Heart left ventricle (tissue), 16 donors: ENCODE measurements around the gene TTBK2. TPM values are rescaled to one million over a fixed set of nuclear protein-coding genes. Genes with fewer than 3 reads are reported as not detected.

Experiments
- ATAC-seq, 4 donors: fragments of 200-7000 bp; cut with Tn5 transposase; one replicate each; pipeline ENCODE4 v1.9.1; 2020 to 2022; ENCODE audit warnings: moderate library complexity in 4 of 4, mild to moderate bottlenecking in 3 of 4, moderate number of reproducible peaks in 1 of 4
- DNase-seq, 5 donors: peaks; one replicate each; pipeline ENCODE4 v3.0.0-alpha.2; 2020
- H3K27ac ChIP-seq, 12 donors: fragments of 200-600 bp; sonication (generic) in 4 of 12; one replicate each; pipeline versions ENCODE4 v1.5.0 to v1.8.0; 2016 to 2022; ENCODE audit warnings: mild to moderate bottlenecking in 2 of 12
- H3K27me3 ChIP-seq, 9 donors: fragments of 200-600 bp; sonication (generic) in 2 of 9; one replicate each; pipeline versions ENCODE4 v1.5.1 to v1.8.0; 2016 to 2022; ENCODE audit warnings: mild to moderate bottlenecking in 3 of 9
- H3K36me3 ChIP-seq, 9 donors: fragments of 200-600 bp; sonication (generic) in 2 of 9; one replicate each; pipeline versions ENCODE4 v1.5.0 to v1.8.0; 2018 to 2022; ENCODE audit warnings: mild to moderate bottlenecking in 2 of 9
- H3K4me1 ChIP-seq, 12 donors: fragments of 200-600 bp; sonication (generic) in 4 of 12; one replicate each; pipeline versions ENCODE4 v1.5.0 to v1.8.0; 2016 to 2022; ENCODE audit warnings: mild to moderate bottlenecking in 3 of 12
- H3K4me3 ChIP-seq, 12 donors: fragments of 200-600 bp; sonication (generic) in 4 of 12; one replicate each; pipeline versions ENCODE4 v1.5.0 to v1.8.0; 2017 to 2022; ENCODE audit warnings: mild to moderate bottlenecking in 9 of 12, moderate library complexity in 4 of 12
- H3K9me3 ChIP-seq, 12 donors: fragments of 200-600 bp; sonication (generic) in 4 of 12; one replicate each; pipeline versions ENCODE4 v1.5.0 to v1.8.0; 2016 to 2022; ENCODE audit warnings: mild to moderate bottlenecking in 1 of 12
- POLR2A ChIP-seq, 2 donors: fragments of 450-650 bp; IDR thresholded peaks; one replicate each; pipeline ENCODE4 v1.6.1; 2017; ENCODE audit warnings: antibody characterized with exemption in 2 of 2, mild to moderate bottlenecking in 2 of 2, moderate library complexity in 2 of 2
- WGBS, 4 donors: extraction: QIAGEN DNeasy Blood & Tissue Kit in 2 of 4; methylation state at CpG; one replicate each; pipeline versions ENCODE4 v1.1.5 to v1.1.7; 2013 to 2018; 5-methylcytosine and 5-hydroxymethylcytosine counted together
- intact Hi-C, 10 donors: fragments of 100-400 bp; cut with DNase I; formaldehyde crosslinking; loops; one replicate each; pipeline versions ENCODE4 v1.11.1 to v1.14.2; 2022
- polyA plus RNA-seq, 2 donors: library from polyadenylated mRNA; stranded (reverse); fragments of 200-250 nt; gene quantifications; one replicate each; pipeline ENCODE4 v1.2.3, GENCODE V29; 2013
- total RNA-seq, 9 donors: library from RNA; depleted of rRNA in 2 of 9; stranded (reverse); fragments of >200 nt in 2 of 9; fragmentation: NEBNext Ultra II Directional in 3 of 9; extraction: Animal tissue kit (Norgen Biotek cat#: 25700) in 3 of 9; gene quantifications; one replicate each; pipeline versions ENCODE4 v1.1.0 to v1.2.4, GENCODE V29; 2016 to 2023
- TF ChIP-seq, protein P1 (sequence below), 12 donors: fragments of 200-600 bp; sonication (generic) in 4 of 12; IDR thresholded peaks; one replicate each; pipeline versions ENCODE4 v1.5.0 to v1.8.0; 2018 to 2022; ENCODE audit warnings: antibody characterized with exemption in 12 of 12, mild to moderate bottlenecking in 5 of 12
- donor health status: ischemic (EF 13 %, LVEDD 7.1; RV severe dilation, severe dysfunction).
- donor health status: healthy with polysubstance abuse.
- donor health status: DM: no; HTN: yes; CAD: no.
- donor health status: DM: no; HTN: no; CAD: no.
- donor health status: ischemic (EF 25% LVEDD 6.9; RV normal size, moderate dysfunction).
- donor health status: ischemic (EF 25% LVEDD 5.7; RV mildly dilated, moderate dysfunction).
- donor health status: healthy.
- donor health status: DM: yes; HTN: yes; CAD: no.
- donor health status: ischemic (EF 35%, LVEDD 5.7; RV mildly dilated, moderate dysfunction).
- donor health status: nonischemic (EF 11% LVEDD 7.7; RV severe dilation, severe dysfunction).
- donor health status: DM: yes; HTN: yes; CAD: no.
- donor health status: PGD.
- donor health status: ischemic (EF 29% LVEDD 5.4; RV normal size, mild dysfunction).
- donor health status: nonischemic (EF 23%, LVEDD 6.1; RV moderate dilation, normal function).

The TTBK2 gene
- total and polyA plus RNA-seq, 11 donors: 4.9 to 27.9 (median 19.1) TPM

DNA sequence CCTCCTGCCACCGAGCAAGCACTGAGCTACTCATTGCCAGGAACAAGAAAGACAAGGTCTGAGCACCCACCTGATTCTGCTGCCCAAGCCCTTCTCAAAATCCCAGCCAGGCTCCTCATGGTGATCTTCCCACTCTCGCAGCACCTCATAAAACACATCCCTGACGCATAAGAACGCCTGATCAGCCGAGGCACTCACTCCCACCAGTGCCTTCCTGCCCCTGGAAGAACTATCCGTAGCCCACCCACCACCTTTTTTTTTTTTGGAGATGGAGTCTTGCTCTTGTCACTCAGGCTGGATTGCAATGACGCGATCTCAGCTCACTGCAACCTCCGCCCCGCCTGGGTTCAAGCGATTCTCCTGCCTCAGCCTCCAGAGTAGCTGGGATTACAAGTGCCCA is 187.6 kb downstream of the TTBK2 start:
- Histone ChIP-seq H3K36me3 (peaks cover 0 to 76% (median 70%) of the 10 kb centered on the region in 9 donors), H3K27me3 (no peaks in the 10 kb centered on the region), H3K4me1 (peaks cover 7 to 22% (median 15%) of the 10 kb centered on the region in 12 donors), H3K4me3 (no peak overlapping the region), H3K27ac (no peak overlapping the region), H3K9me3 (no peaks in the 10 kb centered on the region)
- ATAC-seq (no peak), DNase-seq (no peak)
- WGBS, 4 donors: 91 to 95% (median 94%) methylated on average over 11 of the region's 11 CpGs
- TF ChIP-seq, protein P1, sequence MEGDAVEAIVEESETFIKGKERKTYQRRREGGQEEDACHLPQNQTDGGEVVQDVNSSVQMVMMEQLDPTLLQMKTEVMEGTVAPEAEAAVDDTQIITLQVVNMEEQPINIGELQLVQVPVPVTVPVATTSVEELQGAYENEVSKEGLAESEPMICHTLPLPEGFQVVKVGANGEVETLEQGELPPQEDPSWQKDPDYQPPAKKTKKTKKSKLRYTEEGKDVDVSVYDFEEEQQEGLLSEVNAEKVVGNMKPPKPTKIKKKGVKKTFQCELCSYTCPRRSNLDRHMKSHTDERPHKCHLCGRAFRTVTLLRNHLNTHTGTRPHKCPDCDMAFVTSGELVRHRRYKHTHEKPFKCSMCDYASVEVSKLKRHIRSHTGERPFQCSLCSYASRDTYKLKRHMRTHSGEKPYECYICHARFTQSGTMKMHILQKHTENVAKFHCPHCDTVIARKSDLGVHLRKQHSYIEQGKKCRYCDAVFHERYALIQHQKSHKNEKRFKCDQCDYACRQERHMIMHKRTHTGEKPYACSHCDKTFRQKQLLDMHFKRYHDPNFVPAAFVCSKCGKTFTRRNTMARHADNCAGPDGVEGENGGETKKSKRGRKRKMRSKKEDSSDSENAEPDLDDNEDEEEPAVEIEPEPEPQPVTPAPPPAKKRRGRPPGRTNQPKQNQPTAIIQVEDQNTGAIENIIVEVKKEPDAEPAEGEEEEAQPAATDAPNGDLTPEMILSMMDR (IDR thresholded peaks at IDR 0.05): no peak
- no peak for TF ChIP-seq POLR2A (IDR thresholded peaks at IDR 0.05)
- intact Hi-C loops: loop anchor here in 6 of 10 donors (10.0 kb wide), 1 partner anchor 192 kb away; the partner anchor contains the start of gene TTBK2 (in 6 of the 6)

DNA sequence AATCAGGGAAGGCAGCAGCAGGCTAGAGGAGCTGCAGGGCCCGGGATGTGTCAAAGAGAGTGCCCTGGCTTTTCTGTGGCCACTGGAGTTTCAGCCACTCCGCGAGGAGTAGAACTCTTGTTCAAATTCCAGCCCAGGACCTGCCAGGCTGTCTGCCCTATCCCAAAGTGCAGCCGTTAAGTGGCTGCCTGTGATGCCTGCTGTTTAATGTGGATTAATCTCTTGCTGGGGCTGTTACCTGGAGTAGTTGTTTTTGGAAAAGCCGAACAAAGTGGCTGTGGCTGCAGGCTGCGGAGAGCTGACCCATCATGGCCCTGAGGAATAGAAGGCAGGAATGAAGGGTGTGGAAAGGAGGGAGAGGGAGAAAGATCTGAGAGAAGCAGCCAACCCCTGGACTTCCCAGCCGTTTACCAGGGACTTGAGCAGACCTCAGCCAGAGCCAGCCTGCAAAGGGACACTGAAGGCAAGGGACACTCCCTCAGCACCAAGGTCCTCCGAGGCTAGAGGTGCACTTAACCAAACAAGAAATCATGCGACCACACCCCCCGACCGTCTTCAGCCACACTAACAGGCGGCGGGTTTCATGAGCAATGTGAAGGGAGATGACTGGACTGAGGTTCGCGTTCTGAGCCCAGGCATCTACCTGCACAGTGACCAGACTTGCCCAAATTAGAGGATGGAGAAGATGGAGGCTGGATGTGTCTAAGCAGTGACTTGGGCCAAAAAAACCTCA is 188.3 kb downstream of the TTBK2 start:
- WGBS, 4 donors: 86 to 90% (median 88%) methylated on average over 15 of the region's 15 CpGs
- DNase-seq (no peak), ATAC-seq (no peak)
- H3K4me3 ChIP-seq: no peak overlapping the region
- intact Hi-C loops: loop anchor here in 6 of 10 donors (10.0 kb wide), 1 partner anchor 193 kb away; the partner anchor contains the start of gene TTBK2 (in 6 of the 6)
- H3K27me3 ChIP-seq: no peaks in the 10 kb centered on the region
- no peaks in the 10 kb centered on the region for H3K9me3 ChIP-seq
- peaks cover 0 to 84% (median 78%) of the 10 kb centered on the region in 9 donors for H3K36me3 ChIP-seq
- H3K4me1 ChIP-seq: peaks cover 7 to 16% (median 10%) of the 10 kb centered on the region in 12 donors
- no peak overlapping the region for H3K27ac ChIP-seq
- TF ChIP-seq POLR2A (IDR thresholded peaks at IDR 0.05): no peak
- TF ChIP-seq, protein P1 (IDR thresholded peaks at IDR 0.05): no peak

DNA sequence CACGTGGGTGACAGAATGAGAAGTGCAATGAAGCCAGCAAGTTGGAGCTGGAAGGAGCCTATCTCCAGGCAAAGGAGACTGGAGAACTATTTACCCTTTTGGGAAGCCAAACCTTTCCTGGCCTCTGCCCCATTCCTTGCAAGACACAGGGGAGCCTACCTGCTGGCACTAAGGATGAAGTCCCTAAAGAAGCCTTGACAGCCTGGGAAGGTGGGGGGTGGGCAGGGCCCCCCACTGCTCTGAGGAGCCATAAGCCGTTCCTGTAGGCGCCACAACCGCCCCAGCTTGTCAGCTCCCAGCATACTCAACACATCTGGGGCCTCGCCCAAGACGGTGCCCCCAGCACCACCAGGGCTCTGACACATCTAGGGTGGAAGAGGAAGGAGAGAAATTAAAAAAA is 189.1 kb downstream of the TTBK2 start:
- Histone ChIP-seq H3K27ac (no peak overlapping the region), H3K4me3 (no peak overlapping the region), H3K36me3 (peaks cover 0 to 92% (median 86%) of the 10 kb centered on the region in 9 donors), H3K27me3 (no peaks in the 10 kb centered on the region), H3K4me1 (peaks cover 6 to 15% (median 9%) of the 10 kb centered on the region in 12 donors), H3K9me3 (no peaks in the 10 kb centered on the region)
- ATAC-seq (no peak), DNase-seq (no peak)
- 83 to 87% (median 83%) methylated on average over 6 of the region's 6 CpGs for WGBS, 4 donors
- TF ChIP-seq POLR2A (IDR thresholded peaks at IDR 0.05): no peak
- TF ChIP-seq, protein P1 (IDR thresholded peaks at IDR 0.05): no peak
- intact Hi-C loops: loop anchor here in 6 of 10 donors (10.0 kb wide), 1 partner anchor 193 kb away; the partner anchor contains the start of gene TTBK2 (in 6 of the 6)

DNA sequence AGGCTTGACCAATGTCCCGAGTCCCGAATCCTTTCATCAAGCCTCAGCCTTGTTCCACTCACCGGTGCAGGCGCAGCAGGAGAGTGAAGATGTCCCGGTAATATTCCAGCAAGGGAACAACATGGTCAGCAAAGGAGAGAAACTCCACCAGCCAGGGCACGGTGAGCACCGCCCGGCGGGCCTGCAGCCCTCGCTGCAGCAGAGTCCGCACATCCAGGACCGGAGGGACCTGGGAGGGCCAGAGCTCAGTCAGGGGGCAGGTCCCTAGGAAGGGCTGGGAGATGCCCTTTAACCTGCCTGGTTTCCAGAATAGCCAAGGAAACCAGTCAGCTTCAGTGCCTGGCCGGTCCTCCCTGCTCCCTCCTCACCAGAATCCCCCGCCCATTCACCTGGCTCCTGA is 190.0 kb downstream of the TTBK2 start:
- Histone ChIP-seq H3K27ac (no peak overlapping the region), H3K9me3 (no peaks in the 10 kb centered on the region), H3K27me3 (no peaks in the 10 kb centered on the region), H3K4me1 (peaks cover 0 to 8% (median 3%) of the 10 kb centered on the region in 12 donors), H3K4me3 (no peak overlapping the region), H3K36me3 (peaks cover 0 to 100% (median 95%) of the 10 kb centered on the region in 9 donors)
- TF ChIP-seq, protein P1 (IDR thresholded peaks at IDR 0.05): no peak
- TF ChIP-seq POLR2A (IDR thresholded peaks at IDR 0.05): no peak
- DNase-seq (no peak), ATAC-seq (no peak)
- 92 to 97% (median 93%) methylated on average over 5 to 14 of the region's 14 CpGs for WGBS, 4 donors
- intact Hi-C loops: loop anchor here in 6 of 10 donors (10.0 kb wide), 1 partner anchor 194 kb away; the partner anchor contains the start of gene TTBK2 (in 6 of the 6)
